Measurements from ENCODE around the gene ATG2B.
"Not testable (repeated sequence)": the region's sequence is repeated elsewhere in the genome, so short reads cannot be mapped to it uniquely, and the experiment has no call there.

The ATG2B gene

DNA sequence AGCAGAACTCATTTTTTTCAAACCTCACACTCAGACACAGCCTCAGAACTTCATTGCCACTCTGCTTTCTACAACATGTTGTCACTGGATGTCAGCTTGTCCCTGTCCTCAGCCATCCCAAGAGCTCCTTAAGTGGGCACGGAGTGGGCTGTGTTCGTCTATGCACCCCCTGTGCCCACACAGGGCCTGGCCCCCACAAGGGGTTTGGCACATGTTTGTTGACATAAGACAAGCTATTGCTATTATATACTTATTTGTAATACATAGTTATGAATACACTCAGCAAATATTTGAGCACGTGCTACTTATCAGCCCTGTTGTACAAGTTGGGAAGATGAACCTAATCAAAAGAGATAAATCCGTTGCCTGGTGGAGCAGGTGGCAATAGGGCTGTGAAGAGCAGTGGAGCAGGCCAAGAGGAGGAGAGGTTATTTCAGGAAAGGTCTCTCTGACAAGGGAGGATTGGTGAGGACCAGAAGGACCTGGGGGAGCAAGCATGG lies 111.4 kb downstream of the ATG2B start:
- no peak for DNase-seq

DNA sequence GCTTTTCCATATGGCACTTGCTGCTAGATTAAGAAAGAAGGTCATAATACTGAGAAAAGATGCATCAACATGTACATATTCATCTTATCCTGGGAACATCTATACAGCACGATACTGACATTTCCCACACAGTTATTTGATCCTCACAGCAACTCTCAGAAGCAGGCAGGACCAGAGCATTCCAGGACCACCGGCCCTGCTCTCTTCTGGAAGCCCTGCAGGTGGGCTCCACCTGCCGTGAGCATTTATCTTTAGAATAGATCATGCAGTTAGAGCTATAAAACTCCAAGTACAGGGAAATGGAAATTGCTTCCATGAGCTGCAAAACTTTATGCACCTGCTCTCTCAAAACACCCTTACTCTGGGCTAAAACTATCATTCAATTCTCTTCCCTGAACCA lies 112.7 kb downstream of the ATG2B start:
- no peak for DNase-seq

DNA sequence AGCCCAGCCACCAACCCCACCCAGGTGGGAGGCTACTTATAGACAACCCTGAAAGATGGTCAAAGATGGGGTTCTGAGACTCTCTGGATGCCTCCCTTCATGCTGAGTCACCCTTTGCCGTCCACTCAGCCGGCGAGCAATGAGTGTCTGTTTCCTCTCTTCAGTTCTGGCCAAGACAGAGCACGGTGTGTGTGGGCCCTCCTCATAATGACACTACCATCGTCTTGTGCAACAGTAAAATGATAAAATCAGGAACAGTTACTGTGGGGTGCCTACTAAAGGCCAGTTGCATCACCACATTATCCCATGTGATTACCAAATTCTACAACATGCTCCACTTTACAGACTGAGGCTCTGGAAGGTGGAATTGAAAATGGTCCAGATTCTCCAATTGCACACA lies 114.1 kb downstream of the ATG2B start:
- DNase-seq: no peak

DNA sequence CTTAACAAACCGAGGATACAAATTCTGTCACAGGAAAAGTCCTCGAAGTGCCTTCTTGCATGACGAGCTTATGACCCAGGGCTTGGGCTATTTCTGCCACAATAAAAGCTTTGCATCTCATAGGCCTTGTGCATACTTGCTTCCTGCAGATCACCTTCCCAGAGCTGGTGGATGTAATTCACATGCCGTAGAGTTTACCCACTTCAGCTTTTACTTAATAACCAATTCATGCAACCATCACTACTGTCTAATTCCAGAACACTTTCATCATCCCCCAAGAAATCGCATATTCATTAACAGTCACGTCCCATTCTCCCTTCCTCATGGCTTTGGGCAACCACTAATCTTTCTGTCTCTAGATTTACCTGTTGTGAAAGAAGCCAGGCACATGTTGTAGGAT lies 116.1 kb downstream of the ATG2B start:
- no peak for DNase-seq

DNA sequence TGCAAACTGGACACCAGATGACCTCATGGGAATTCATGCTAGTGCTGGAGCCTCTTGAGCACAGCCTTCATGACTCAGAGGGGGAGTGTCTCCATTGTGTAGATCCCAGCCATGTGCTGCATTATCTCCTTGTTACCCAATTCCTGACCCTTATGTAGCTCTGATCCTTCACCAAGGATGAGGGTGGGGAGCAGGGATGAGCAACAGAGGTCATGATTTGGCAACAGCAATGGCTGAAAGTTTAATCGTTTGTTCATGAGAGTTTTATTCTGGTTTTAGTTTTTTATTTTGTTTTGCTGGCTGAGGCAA lies 116.6 kb downstream of the ATG2B start:
- DNase-seq: no peak

DNA sequence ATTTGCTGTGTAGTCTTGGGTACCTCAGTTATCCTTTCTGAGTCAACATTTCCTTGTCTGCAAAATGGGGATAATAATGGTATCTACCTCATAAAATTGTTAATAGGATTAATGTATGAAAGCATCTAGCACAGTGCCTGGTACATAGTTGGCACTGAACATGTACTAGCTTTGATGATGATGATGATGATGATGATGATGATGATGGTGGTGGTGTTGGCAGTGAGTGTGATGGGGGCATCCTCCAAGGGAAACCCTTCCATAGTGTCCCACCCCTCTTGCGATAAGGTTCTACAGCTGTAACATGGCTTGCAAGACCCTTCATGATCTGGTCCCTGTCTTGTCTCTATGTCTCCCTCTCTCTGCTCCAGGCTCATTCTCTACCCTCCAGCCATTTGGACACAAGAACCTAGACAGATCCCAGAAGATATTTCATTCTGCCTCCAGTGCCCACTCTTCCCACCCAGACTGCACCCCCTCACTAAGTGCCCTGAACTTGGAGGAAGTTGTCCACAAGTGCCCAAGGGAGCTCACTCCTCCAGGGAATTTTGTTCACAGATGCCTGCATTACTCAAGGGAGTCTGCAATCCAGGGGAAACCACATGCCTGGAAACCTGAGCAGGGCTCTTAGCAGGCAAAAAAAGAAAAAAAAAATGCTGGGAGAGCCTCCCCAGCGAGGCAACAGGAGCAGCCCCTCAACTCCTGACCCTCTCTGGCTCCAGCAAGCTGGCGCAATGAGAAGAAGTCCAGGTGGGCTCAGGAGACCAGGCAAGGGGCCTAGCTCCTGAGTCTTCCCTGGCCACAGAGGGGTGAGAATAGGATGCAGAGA lies 117.2 kb downstream of the ATG2B start:
- DNase-seq: no peak

DNA sequence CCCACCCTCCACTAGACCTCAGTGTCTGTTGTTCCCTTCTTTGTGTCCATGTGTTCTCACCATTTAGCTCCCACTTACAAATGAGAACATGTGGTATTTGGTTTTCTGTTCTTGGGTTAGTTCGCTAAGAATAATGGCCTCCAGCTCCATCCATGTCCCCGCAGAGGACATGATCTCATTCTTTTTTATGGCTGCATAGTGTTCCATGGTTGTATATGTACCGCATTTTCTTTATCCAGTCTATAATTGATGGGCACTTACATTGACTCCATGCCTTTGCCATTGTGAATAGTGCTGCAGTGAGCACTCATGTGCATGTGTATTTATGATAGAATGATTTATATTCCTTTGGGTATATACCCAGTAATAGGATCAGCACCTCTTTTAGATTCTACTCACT lies 118.1 kb downstream of the ATG2B start:
- DNase-seq: not testable (repeated sequence)

DNA sequence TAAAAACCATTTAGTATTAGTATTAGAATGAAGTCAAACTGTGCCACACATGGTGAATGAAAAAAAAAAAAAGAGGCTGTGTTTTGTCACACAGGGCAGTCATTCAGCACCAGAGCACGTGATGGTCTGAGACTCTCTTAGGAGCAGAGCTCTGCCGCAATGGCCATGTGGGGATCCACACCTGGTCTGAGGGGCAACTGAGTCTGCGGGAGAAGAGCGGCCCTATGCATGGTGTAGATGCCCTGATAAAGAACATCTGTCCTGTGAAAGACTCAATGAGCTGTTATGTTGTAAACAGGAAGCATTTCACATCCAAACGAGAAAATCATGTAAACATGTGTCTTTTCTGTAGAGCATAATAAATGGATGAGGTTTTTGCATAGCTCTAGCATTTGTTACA lies 119.4 kb downstream of the ATG2B start:
- no peak for DNase-seq

DNA sequence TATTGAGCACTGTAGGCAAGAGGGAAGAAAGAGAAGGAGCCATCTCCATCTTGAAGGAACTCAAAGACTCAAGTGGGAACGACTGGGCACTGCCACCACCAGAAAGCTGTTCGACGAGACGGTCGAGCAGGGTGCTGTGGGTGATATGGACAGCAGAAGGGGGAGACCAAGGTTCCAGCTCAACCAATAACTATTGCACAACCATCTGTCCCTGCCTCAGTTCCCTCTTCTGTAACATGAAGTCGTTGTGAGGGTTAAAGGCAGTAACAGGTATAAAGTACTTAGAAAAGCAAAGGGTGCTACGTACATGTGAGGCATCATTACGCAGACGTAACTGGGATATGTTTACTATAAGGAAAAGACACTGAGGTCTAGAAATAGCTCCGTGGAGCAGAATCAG lies 121.0 kb downstream of the ATG2B start:
- DNase-seq: no peak

DNA sequence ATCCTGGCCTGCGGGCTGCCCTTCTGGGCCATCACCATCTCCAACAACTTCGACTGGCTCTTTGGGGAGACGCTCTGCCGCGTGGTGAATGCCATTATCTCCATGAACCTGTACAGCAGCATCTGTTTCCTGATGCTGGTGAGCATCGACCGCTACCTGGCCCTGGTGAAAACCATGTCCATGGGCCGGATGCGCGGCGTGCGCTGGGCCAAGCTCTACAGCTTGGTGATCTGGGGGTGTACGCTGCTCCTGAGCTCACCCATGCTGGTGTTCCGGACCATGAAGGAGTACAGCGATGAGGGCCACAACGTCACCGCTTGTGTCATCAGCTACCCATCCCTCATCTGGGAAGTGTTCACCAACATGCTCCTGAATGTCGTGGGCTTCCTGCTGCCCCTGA lies 122.5 kb downstream of the ATG2B start:
- no peak for DNase-seq

DNA sequence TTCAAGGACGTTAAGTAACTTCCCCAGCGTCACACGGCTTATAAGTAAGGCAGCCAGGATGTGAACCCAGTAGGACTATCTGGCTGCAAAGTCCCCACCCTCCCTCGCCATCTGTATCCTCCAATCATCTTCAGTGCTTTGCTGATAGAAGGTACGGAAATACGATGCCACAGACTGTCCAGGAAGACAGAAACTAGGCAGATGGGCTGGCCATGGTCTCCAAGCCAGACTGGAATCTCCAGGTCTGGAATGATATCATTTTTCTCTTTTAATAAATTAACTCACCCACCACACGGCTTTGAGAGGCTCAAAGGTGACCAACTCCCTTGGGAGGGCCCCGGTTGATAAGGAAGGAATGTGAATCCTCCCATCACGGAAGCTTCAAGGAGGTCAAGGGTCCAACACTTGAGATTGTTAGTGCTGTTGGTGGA lies 123.4 kb downstream of the ATG2B start:
- DNase-seq: no peak

DNA sequence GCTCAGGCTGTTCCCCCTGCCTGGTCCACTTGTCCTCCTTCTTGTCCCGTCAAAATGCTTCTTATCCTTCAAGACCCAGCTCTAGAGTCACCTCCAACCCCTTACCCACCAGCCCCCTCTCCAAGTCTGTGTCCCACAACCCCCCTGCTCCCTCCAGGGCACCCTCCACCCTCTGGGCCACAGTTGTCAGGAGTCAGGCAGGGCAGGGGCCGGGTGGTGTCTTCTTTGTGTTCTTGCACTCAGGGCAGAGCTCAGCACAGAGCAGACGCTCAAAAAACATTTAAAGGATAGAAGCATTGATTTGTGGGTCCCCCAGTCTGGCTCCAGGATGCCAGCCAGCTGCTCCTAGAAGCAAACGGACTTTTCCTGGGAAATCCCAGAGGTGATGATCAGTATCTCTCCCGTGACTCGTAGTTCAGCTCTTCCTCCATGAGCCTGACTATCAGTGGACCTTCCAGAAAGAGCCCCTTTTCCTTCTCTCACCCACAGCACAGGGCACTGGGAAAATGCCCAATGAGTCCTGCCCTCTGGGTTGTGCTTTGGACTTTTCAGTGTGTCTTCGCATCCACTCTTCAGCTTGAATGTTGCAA lies 124.4 kb downstream of the ATG2B start:
- DNase-seq: no peak

DNA sequence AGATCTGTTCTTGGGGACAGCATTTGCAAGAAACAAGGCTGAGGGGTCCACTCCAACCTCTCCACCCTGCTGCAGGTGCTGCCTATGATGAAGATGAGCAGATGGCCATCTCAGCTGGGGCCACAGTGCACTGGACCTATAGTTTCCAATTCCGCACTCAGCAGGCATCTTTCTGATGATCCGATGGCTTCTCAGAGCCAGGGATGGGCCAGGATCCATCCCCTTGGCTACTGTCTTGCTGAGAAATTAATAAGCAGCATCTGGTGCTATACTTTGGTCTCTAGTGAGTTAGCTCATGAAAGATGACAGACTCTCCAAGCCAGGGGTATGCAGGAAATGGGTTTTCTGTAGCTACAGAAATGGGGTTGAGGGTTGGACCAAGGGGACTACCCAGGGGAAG lies 125.5 kb downstream of the ATG2B start:
- no peak for DNase-seq

DNA sequence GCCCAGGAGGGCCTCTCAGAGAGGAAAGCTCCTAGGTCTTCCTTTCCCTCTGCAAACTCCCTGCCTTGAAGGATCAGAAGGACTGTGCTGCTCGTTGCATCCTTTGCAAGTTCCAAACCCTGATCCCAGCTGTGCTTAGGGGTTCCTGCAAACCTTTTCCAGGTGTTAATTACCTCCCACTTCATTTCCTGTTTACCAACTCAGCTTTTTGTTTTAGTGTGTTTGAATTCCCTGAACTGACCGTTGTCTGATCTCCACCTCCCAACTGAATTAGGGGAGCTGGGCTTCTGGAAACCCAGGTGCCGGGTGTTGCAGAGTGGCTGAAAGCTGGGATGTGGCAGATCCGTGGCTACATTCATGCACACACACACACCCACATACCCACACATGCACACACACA lies 127.7 kb downstream of the ATG2B start:
- DNase-seq: no peak

DNA sequence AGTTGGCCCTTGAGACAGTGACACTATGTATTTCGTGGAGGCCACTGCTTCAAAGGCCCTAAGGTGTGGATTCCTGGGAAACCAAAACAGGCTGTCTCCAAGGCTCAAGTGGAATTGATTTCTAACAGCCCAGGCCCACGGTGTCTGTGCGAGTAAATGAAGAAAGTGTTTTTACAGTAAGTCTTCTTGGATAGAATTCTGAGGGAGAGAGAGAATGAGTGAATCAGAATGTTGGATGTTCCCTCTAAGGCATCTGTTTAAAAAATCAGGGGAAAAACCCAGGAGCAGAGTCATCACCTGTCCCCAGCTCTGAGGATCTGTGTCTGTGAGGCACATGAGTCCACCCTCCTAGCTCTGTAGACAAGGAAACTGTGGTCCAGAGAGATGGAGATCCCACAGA lies 129.5 kb downstream of the ATG2B start:
- DNase-seq: no peak

DNA sequence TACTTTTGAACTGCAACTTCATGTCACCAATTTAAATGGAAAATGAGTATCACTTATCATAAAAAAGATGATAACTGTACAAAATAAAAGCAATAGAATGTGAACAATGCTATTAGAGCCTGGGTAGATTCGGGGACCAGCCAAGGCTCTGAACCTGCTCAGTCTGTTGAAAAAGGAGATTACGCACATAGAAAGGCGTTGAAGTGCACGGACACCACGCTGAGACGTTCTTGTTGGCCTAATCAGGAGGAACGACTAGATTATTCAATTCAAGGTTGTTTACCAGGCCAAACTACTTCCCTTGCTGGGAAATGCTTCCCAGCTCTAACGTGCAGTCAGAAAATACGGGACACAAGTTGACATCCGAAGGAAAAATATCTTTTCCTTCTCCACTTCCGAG lies 130.6 kb downstream of the ATG2B start:
- DNase-seq: no peak

DNA sequence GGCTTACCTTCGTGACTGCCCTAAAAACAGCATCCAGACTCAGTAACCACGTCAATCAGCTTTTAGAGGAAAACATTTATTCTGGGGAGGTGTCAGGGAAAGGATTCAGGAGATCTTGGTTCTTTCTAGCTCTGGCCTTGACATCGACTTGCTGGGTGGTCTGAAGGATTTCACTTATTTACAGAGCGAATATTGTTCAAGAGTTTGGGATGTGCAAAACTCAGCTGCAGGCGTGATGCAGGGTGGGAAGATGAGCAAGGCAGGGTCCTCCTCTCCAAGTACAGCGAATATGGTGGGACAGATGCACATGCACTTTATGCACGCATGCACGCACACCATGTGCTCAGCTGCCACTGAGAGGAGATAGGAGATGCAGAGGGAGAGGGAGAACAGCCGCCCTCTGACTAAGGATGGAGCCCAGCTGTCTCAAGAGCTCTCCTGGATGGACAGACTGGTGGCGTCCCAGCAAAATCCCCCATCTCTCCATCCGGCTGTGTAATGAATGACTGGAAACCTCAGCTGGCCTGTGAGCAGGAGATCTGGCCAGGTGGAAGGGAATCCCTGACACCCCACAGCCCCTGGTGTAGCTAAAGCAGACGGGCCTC lies 131.5 kb downstream of the ATG2B start:
- DNase-seq: no peak

DNA sequence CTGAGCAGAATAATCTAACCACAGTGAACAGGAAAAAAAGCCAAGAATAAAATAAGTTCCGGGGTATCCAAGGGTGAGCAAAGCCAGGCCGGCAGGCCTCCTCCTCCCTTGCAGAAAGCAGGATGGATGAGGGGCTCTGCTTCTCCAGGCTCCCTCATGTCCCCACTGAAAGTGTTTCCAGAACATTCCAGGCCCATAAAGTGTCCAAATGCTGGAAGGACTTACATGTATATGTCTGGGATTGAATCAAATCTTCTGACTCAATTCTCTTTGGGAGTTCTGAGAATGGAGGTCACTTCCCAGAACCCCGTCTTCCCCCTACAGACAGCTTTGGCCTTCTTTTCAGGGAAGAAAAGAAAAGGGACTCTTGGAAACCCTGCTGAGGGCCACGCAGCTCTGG lies 132.1 kb downstream of the ATG2B start:
- no peak for DNase-seq

DNA sequence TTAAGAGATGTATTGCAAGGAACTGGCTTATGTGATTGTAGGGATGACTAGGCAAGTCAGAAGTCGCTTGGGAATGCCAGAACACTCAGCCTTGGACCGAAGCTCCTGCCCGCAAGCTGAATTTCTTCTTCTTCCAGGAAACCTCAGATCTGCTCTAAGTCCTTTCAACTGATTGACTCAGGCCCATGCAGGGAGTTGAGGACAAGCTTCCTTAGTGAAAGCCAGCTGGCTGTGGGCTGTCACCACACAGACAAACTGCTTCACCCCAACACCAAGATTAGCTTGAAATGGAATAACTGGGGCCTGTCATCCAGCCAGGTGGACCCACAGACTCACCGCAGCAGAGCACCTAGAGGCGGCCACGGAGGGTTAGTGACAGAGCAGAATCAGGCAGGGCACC lies 133.8 kb downstream of the ATG2B start:
- no peak for DNase-seq

All from DMS79 treated with DMSO at 0.1 percent for 48 hours (cell line).